GM18870 (cell line): ENCODE measurements around the gene ZNF878.

Experiments
- ATAC-seq: cut with Tn5 transposase; IDR thresholded peaks from one replicate; pipeline ENCODE4 v1.9.1; 2021; ENCODE audit warnings: moderate library complexity; ENCODE audit not compliant: unreplicated experiment

Gene ZNF878

GRCh38 chr19:12035220-12036172 lies 17.3 kb downstream of the ZNF878 start, which contains the start of gene ZNF433:
Gene ZNF433, minus strand, starts transcription at chr19:12035679. Its CDS starts 140 bp downstream, at chr19:12035539.
- peak; percentile 58 for ATAC-seq

GRCh38 chr19:12034620-12035019 lies 18.1 kb downstream of the ZNF878 start:
- ATAC-seq: no peak

GRCh38 chr19:12034198-12034597 lies 18.6 kb downstream of the ZNF878 start:
- ATAC-seq: no peak

- ATAC-seq: no peak
These were observed 37.0 kb downstream of the ZNF878 start for GRCh38 chr19:12015753-12016116.

GRCh38 chr19:12015015-12015752 lies 37.6 kb downstream of the ZNF878 start:
- ATAC-seq: no peak

GRCh38 chr19:12000152-12000981 lies 52.4 kb downstream of the ZNF878 start:
- no peak for ATAC-seq

- no peak for ATAC-seq
These were observed 57.6 kb downstream of the ZNF878 start for GRCh38 chr19:11995174-11995573.
